C4-2B (cell line): Measurements from ENCODE around the gene ABHD4.

Source experiments
- ZFX ChIP-seq: fragments of 450-650 bp; IDR thresholded peaks from 2 replicates; pipeline ENCODE4 v1.6.1; 2017
- TF ChIP-seq, protein P1 (sequence below): fragments of 450-650 bp; conservative IDR thresholded peaks from 2 replicates; pipeline ENCODE4 v1.5.1; 2017; ENCODE audit warnings: mild to moderate bottlenecking

DNA sequence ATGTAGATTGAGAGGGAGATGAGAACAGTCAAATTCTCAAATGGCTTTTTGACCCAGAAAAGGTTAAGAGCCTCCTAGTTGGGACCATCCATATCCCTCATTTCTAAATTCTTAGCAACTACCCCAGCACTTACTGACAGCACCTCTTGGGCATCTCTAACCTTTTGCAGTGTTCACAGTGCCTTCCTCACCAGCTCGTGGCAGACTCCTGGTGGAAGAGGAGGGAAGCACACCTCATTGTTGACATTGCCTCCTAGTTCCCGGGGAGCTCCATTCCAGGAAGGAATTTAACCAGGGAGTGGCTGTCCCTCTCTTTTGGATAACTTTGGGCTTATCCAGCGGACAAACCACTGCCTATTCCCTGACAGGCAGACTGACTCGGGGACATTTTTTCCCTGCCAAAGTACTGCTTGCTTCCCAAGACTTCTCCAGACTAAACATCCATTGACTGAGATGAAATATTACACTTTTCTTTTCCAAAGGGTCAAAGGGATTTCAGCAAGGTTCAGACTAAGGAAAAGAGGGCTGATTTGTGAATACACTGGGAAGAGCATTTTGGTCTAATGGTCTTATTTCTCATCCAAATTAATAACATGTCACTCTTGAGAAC lies 55.0 kb downstream of the ABHD4 start:
- TF ChIP-seq, protein P1, sequence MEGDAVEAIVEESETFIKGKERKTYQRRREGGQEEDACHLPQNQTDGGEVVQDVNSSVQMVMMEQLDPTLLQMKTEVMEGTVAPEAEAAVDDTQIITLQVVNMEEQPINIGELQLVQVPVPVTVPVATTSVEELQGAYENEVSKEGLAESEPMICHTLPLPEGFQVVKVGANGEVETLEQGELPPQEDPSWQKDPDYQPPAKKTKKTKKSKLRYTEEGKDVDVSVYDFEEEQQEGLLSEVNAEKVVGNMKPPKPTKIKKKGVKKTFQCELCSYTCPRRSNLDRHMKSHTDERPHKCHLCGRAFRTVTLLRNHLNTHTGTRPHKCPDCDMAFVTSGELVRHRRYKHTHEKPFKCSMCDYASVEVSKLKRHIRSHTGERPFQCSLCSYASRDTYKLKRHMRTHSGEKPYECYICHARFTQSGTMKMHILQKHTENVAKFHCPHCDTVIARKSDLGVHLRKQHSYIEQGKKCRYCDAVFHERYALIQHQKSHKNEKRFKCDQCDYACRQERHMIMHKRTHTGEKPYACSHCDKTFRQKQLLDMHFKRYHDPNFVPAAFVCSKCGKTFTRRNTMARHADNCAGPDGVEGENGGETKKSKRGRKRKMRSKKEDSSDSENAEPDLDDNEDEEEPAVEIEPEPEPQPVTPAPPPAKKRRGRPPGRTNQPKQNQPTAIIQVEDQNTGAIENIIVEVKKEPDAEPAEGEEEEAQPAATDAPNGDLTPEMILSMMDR: peak; percentile 84
- TF ChIP-seq ZFX: no peak
